IPS-18c (cell line): Measurements from ENCODE around the gene AP3D1.

Source experiments
- H3K4me3 ChIP-seq: 2 replicates; pipeline ENCODE4 v1.7.0; 2013; ENCODE audit warnings: low read depth, mild to moderate bottlenecking, low read length, moderate library complexity; ENCODE audit not compliant: insufficient read depth
- H3K9me3 ChIP-seq: one replicate; pipeline ENCODE4 v1.6.1; 2013; ENCODE audit warnings: mild to moderate bottlenecking, low read length, moderate library complexity; ENCODE audit not compliant: control insufficient read depth, insufficient read depth

Gene AP3D1

DNA sequence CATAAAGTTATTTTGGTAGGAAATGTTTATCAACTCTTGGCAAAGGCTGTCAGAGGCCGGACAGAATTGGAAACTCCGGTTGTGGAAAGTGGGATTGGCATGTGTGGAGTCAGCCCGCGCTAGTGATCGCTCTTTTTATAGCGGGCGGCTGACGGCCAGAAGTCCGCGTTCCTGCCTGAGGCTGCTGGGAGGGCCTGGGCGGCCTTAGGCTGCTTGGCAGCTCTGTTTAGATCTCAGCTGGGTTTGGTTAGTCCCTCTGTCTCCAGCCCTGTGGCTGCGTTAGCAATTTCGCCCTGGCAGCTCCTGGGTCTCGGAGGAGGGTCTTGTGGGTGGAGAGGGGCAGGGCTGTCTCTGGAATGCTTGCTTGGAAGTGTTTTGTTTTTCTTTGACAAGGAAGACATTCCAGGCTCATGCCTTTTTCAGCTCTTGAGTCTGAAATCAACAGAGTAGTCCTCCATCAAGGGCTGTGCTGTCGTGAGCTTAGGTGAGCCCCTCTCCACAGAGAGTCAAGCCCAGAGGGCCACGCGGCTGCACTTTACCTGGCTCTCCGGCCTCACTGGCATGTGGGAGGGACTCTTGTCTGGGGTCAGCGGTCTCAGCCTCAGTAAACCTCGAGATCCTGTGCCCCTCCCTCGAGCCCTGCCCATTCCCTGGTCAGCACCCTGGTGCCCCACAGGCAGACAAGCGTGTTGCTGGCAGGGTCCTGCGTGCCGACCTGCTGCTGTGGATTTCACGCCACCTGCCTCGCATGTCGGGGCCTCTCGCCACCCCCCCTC is 34.9 kb upstream of the AP3D1 start:
- Histone ChIP-seq H3K4me3 (no peak overlapping the region), H3K9me3 (no peaks in the 10 kb centered on the region)

- Histone ChIP-seq H3K9me3 (no peaks in the 10 kb centered on the region), H3K4me3 (no peak overlapping the region)
Measured at GRCh38 chr19:2185734-2186070, 34.3 kb upstream of the AP3D1 start.

- H3K4me3 ChIP-seq = no peak overlapping the region
- no peaks in the 10 kb centered on the region for H3K9me3 ChIP-seq
Measured at GRCh38 chr19:2184422-2184975, 33.1 kb upstream of the AP3D1 start.

DNA sequence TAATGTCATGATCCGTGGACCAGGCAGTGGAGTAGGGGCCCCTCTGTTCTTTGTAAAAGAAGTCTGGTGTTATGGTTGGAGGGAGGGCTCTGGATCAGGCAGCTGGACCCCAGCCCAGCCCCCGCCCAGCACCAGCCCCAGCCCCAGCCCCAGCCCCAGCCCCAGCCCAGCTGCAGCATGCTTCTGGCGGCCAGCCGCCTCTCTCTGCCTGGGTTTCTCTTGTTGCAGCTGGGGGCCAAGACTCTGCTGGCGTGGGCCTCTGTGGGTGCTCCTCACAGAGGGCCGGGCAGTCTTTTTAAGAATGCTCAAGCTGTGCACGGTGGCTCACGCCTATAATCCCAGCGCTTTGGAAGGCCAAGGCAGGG is 30.2 kb upstream of the AP3D1 start:
- H3K9me3 ChIP-seq = no peaks in the 10 kb centered on the region
- no peak overlapping the region for H3K4me3 ChIP-seq

DNA sequence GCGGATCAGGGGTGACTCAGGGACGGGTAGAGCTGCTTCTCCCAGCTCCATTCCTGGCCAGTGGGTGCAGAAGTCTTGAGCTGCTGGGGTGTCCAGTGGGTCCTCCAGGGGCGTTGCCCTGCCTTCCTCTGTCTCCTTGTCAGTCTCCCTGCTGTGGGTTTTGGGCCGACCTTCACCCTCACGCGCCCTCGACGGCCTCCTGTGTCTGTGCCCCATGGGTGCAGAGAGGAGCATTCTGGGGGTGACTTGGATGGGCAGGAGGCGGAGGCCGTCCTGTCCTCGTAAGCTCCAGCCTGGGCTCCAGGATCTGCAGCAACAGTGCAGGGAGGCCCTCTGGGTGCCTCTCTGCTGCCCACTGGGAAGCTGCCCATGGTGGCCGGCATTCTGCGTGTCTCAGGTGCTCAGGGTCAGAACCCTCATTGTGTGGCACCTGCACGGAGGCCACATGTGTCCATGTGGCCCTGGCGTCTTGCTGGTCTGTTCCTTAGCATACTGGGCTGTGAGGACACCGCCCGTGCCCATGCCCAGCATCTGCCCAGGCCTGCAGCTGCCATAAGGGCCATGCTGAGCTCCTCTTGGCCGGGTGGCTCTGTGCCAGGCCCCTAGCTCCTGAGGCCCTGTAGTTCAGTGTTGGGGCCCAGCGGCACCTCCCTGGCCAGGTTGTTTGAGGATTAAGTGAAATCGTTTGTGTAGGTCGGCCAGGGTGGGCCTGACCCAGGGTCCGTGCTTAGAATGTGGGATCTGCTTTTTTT is 29.7 kb upstream of the AP3D1 start:
- no peaks in the 10 kb centered on the region for H3K9me3 ChIP-seq
- no peak overlapping the region for H3K4me3 ChIP-seq

DNA sequence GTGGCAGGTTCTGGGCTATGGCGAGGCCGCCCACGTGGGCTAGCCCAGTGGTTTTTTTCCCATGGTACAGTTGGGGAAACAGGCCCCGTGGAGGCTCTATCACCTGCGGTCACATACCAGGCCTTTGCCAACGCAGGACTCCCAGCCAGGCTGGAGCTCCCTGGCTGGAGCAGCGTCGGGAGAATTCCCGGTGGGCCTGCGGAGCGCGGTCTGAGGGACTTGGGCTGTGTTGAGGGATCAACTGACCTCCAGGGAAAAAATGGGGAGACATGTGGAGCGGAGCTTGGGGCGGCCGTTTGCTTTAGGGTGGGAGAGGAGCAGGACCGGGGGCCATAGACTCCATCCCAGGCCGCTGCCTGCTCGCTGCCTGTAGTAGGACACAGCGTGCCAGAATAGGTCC is 28.7 kb upstream of the AP3D1 start:
- Histone ChIP-seq H3K4me3 (no peak overlapping the region), H3K9me3 (no peaks in the 10 kb centered on the region)

- Histone ChIP-seq H3K4me3 (no peak overlapping the region), H3K9me3 (peaks cover 2% of the 10 kb centered on the region)
Measured at GRCh38 chr19:2179095-2179494, 27.7 kb upstream of the AP3D1 start.

GRCh38 chr19:2176337-2176994 is 25.1 kb upstream of the AP3D1 start:
- peaks cover 3% of the 10 kb centered on the region for H3K9me3 ChIP-seq

GRCh38 chr19:2175742-2176141 is 24.4 kb upstream of the AP3D1 start:
- no peak overlapping the region for H3K4me3 ChIP-seq
- peaks cover 3% of the 10 kb centered on the region for H3K9me3 ChIP-seq

More at GRCh38 chr19:2176337-2176994, 25.1 kb upstream of the AP3D1 start:
- no peak overlapping the region for H3K4me3 ChIP-seq

DNA sequence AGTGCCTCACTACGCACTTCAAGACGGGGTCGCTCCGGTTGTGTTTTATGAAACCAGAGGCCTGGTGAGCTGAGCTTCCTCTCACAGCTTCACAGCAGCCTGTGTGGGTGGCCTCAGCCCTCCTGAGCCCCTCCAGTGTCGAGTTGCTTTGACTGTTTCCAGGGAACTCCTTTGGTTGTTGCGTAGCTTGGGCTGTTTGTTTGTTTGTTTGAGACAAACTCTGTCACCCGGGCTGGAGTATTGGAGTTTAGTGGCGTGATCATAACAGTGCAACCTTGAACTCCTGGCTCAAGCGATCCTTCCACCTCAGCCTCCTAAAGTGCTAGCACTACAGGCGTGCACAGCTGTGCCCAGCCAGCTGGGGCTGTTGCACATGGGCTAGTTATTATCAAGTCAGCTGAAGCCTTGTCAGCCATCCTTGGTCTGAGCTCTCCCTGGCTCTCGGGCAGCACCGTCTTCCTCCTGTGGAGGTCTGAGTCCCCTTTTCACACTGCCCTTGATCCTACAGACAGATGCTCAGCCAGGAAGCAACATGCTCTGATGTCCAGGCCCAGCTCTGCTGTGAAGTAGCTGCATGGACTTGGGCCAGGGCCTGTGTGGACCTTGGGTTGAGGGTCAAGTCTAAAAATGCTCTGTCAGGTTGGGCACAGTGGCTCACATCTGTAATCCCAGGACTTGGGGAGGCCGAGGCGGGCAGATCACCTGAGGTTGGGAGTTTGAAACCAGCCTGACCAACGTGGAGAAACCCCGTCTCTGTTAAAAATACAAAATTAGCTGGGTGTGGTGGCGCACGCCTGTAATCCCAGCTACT is 22.6 kb upstream of the AP3D1 start:
- H3K4me3 ChIP-seq = no peak overlapping the region
- H3K9me3 ChIP-seq = peaks cover 3% of the 10 kb centered on the region

- Histone ChIP-seq H3K4me3 (no peak overlapping the region), H3K9me3 (peaks cover 3% of the 10 kb centered on the region)
Measured at GRCh38 chr19:2173388-2173766, 22.0 kb upstream of the AP3D1 start.

DNA sequence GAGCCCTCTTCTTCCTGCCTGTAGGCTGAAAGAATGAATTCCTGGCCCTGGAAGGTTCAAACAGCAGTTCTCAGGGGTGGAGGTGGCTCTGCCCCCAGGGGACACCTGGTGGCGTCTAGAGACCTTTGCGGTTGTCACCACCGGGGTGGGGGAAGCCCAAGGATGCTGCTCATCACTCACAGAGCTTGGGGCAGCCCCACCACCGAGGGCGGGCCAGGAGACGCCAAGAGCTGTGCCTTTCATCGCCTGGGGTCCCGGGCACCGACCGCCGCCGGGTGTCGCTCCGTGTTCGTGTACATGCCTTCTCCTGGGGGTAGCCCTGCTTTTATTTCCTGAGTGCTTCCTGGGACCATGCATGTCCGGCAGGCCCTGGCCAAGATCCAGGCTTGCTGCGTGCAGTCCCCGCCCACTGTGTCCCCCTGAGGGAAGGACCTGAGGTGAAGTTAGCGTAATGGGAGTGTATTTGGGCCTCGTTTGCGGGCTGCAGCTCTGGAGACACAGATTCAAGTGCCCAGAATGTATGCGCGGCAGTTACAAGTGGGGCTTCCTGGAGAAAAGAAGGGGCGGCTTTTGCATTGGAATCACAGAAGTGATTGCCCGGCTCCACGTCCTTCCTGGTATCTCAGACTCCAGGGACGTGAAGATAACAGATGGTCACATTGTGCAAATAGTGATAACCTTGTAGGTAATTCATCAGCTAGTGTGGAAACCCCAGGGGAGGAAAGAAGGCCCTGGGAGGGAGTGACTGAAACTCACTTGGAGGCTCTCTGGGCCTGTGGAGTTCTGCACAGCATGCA is 20.2 kb upstream of the AP3D1 start:
- Histone ChIP-seq H3K9me3 (peaks cover 3% of the 10 kb centered on the region), H3K4me3 (no peak overlapping the region)

DNA sequence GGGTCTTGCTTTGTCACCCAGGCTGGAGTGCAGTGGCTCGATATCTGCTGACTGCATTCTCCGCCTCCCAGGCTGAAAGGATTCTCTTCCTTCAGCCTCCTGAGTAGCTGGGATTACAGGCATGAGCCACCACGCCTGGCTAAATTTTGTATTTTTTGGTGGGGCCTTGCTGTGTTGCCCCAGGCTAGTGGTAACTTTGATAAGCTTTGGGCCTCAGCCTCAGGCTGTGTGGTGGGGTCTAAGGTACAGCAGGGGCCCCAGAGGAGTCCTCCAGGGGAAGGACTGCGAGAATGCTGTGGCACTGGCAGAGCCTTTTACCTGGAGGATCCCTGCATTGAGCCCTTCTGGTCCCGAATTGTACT is 19.6 kb upstream of the AP3D1 start:
- peaks cover 3% of the 10 kb centered on the region for H3K9me3 ChIP-seq
- no peak overlapping the region for H3K4me3 ChIP-seq

DNA sequence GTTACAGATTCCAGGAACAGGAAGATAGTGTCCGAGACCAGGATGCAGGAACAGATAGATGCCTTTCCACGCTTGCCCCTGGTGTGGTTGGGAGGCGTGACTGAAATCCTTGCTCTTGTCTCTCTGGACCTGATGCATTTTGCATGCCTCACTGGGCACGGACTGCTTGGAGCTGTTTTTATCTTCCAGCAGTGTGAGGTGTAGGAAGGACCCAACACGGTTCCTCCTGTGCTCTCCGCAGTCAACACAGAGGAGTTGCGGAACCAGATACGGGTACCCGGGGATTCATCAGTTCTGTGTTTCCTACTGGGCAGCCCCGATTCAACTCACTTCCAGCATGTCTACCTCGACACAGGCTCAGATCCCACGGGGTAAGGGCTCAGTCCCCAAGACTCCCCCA is 18.9 kb upstream of the AP3D1 start:
- H3K4me3 ChIP-seq = no peak overlapping the region
- peaks cover 3% of the 10 kb centered on the region for H3K9me3 ChIP-seq

- H3K9me3 ChIP-seq = no peaks in the 10 kb centered on the region
Measured at GRCh38 chr19:2168619-2169424, 17.5 kb upstream of the AP3D1 start.

More at GRCh38 chr19:2168619-2169424, 17.5 kb upstream of the AP3D1 start:
- no peak overlapping the region for H3K4me3 ChIP-seq
